Loucy (cell line): Measurements from ENCODE around the gene NXN.

Experiments
- H2AFZ ChIP-seq: fragments of 200-600 bp; sonication (generic); 2 replicates; pipeline ENCODE4 v1.6.0; 2016; ENCODE audit warnings: antibody characterized with exemption, mild to moderate bottlenecking, low read length, moderate library complexity
- H3F3A ChIP-seq: fragments of 200-600 bp; 2 replicates; pipeline ENCODE4 v1.6.0; 2016; ENCODE audit warnings: antibody characterized with exemption, low read depth, mild to moderate bottlenecking
- H3K27me3 ChIP-seq: fragments of 200-600 bp; sonication (generic); 2 replicates; pipeline ENCODE4 v1.6.1; 2014; ENCODE audit warnings: low read length, mild to moderate bottlenecking; ENCODE audit not compliant: insufficient read depth, poor library complexity, severe bottlenecking
- H3K36me3 ChIP-seq: fragments of 200-600 bp; sonication (generic); 2 replicates; pipeline ENCODE4 v1.6.1; 2016; ENCODE audit warnings: low read length; ENCODE audit not compliant: insufficient read depth
- H3K4me1 ChIP-seq: fragments of 200-600 bp; sonication (generic); 2 replicates; pipeline ENCODE4 v1.5.1; 2014; ENCODE audit warnings: low read length, mild to moderate bottlenecking; ENCODE audit not compliant: insufficient read depth, poor library complexity, severe bottlenecking
- H3K4me2 ChIP-seq: fragments of 200-600 bp; sonication (generic); 2 replicates; pipeline ENCODE4 v1.6.0; 2014; ENCODE audit warnings: antibody characterized with exemption, low read length, low read depth, mild to moderate bottlenecking; ENCODE audit not compliant: poor library complexity, severe bottlenecking
- H3K4me3 ChIP-seq: fragments of 200-600 bp; sonication (generic); 2 replicates; pipeline ENCODE4 v1.5.1; 2014; ENCODE audit warnings: low read length, mild to moderate bottlenecking, mixed read lengths; ENCODE audit not compliant: poor library complexity, severe bottlenecking
- H3K79me2 ChIP-seq: fragments of 200-600 bp; sonication (generic); 2 replicates; pipeline ENCODE4 v1.6.1; 2014; ENCODE audit warnings: low read length; ENCODE audit not compliant: insufficient read depth
- H3K9ac ChIP-seq: fragments of 200-600 bp; sonication (generic); 2 replicates; pipeline ENCODE4 v1.6.0; 2014; ENCODE audit warnings: mild to moderate bottlenecking, low read depth, low read length, moderate library complexity; ENCODE audit not compliant: poor library complexity, severe bottlenecking
- H3K9me2 ChIP-seq: fragments of 200-600 bp; sonication (generic); replicated peaks from 2 replicates; pipeline ENCODE4 v1.6.1; 2016; ENCODE audit warnings: low read depth, low read length, mixed read lengths
- H3K9me3 ChIP-seq: fragments of 200-600 bp; sonication (generic); 2 replicates; pipeline ENCODE4 v1.6.1; 2014; ENCODE audit warnings: mild to moderate bottlenecking, antibody characterized with exemption, low read length, low read depth; ENCODE audit not compliant: insufficient read depth
- H4K20me1 ChIP-seq: fragments of 200-600 bp; sonication (generic); 2 replicates; pipeline ENCODE4 v1.6.0; 2014; ENCODE audit warnings: antibody characterized with exemption, low read length, mild to moderate bottlenecking; ENCODE audit not compliant: insufficient read depth, poor library complexity, severe bottlenecking
- CTCF ChIP-seq: fragments of 200-600 bp; sonication (generic); conservative IDR thresholded peaks from 2 replicates; pipeline ENCODE4 v1.5.1; 2014; ENCODE audit warnings: mild to moderate bottlenecking, antibody characterized with exemption, low read length
- EZH2phosphoT487 ChIP-seq: fragments of 200-600 bp; IDR thresholded peaks from 2 replicates; pipeline ENCODE4 v1.6.1; 2018; ENCODE audit warnings: antibody characterized with exemption, mild to moderate bottlenecking, moderate library complexity, borderline replicate concordance

The NXN gene

GRCh38 chr17:945672-946071, 33.9 kb downstream of the NXN start:
- no peaks in the 10 kb centered on the region for H3K79me2 ChIP-seq
- no peak for TF ChIP-seq EZH2phosphoT487
- no peak for TF ChIP-seq CTCF
- H3K9me3 ChIP-seq = no peaks in the 10 kb centered on the region
- H3K9ac ChIP-seq = no peak overlapping the region
- no peaks in the 10 kb centered on the region for H3F3A ChIP-seq
- no peaks in the 10 kb centered on the region for H4K20me1 ChIP-seq
- no peak overlapping the region for H3K4me3 ChIP-seq
- no peaks in the 10 kb centered on the region for H3K36me3 ChIP-seq
- no peaks in the 10 kb centered on the region for H3K9me2 ChIP-seq
- H3K4me2 ChIP-seq = no peak overlapping the region
- H2AFZ ChIP-seq = no peak overlapping the region
- no peaks in the 10 kb centered on the region for H3K27me3 ChIP-seq
- no peaks in the 10 kb centered on the region for H3K4me1 ChIP-seq

- Histone ChIP-seq H4K20me1 (no peaks in the 10 kb centered on the region), H3K27me3 (no peaks in the 10 kb centered on the region), H3K4me2 (no peak overlapping the region), H3K9ac (no peak overlapping the region), H3K36me3 (no peaks in the 10 kb centered on the region), H3K9me3 (no peaks in the 10 kb centered on the region), H2AFZ (no peak overlapping the region), H3K4me1 (no peaks in the 10 kb centered on the region), H3K79me2 (no peaks in the 10 kb centered on the region), H3F3A (no peaks in the 10 kb centered on the region), H3K9me2 (no peaks in the 10 kb centered on the region), H3K4me3 (no peak overlapping the region)
- TF ChIP-seq EZH2phosphoT487 (no peak), CTCF (no peak)
Measured at GRCh38 chr17:944266-944826, 35.2 kb downstream of the NXN start.

- no peaks in the 10 kb centered on the region for H4K20me1 ChIP-seq
- no peaks in the 10 kb centered on the region for H3K79me2 ChIP-seq
- no peaks in the 10 kb centered on the region for H3K27me3 ChIP-seq
- no peak overlapping the region for H3K9ac ChIP-seq
- H3K9me3 ChIP-seq = no peaks in the 10 kb centered on the region; the same call in 1 of the 2 replicates
- no peaks in the 10 kb centered on the region for H3K4me1 ChIP-seq
- H3K4me3 ChIP-seq = no peak overlapping the region
- H3K4me2 ChIP-seq = no peak overlapping the region
- TF ChIP-seq CTCF = no peak
- TF ChIP-seq EZH2phosphoT487 = no peak
- H3K36me3 ChIP-seq = no peaks in the 10 kb centered on the region
- H2AFZ ChIP-seq = no peak overlapping the region
- H3K9me2 ChIP-seq = no peaks in the 10 kb centered on the region
- no peaks in the 10 kb centered on the region for H3F3A ChIP-seq
Measured at GRCh38 chr17:935485-935884, 44.1 kb downstream of the NXN start.
